Putamen (tissue), 1 donor: ENCODE measurements around the gene CSTPP1.
A peak's percentile ranks its signal among the peaks of the same experiment; 100 is the strongest.
"Not testable (repeated sequence)": the region's sequence is repeated elsewhere in the genome, so short reads cannot be mapped to it uniquely, and the experiment has no call there.

Experiments used
- DNase-seq: peaks from one replicate; pipeline ENCODE4 v3.0.0-alpha.2; 2016; ENCODE audit warnings: low spot score

Gene CSTPP1

DNA sequence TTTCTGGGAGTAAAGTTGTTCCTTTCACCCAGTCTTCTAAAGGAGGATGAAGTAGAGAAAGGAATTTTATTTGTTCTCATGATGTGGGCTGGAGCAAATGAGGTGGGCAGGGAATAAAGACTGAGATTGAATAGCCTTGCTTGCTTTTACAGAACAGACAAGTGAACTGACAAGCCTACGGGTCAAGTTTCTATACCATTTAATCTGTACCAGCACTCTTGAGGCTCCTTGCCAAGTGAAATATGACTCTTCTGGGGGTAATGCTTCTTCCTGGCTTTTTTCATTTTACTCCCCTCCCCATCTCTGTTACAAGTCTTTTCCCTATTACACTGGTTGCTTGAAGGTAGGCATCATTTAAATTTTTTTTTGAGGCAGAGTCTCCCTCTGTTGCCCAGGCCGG lies 54.8 kb downstream of the CSTPP1 start:
- no peak for DNase-seq

DNA sequence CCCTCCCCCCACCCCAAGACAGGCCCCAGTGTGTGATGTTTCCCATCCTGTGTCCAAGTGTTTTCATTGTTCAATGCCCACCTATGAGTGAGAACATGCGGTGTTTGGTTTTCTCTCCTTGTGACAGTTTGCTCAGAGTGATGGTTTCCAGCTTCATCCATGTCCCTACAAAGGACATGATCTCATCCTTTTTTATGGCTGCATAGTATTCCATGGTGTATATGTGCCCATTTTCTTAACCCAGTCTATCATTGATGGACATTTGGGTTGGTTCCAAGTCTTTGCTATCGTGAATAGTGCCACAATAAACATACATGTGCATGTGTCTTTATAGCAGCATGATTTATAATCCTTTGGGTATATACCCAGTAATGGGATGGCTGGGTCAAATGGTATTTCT lies 55.8 kb downstream of the CSTPP1 start:
- not testable (repeated sequence) for DNase-seq

DNA sequence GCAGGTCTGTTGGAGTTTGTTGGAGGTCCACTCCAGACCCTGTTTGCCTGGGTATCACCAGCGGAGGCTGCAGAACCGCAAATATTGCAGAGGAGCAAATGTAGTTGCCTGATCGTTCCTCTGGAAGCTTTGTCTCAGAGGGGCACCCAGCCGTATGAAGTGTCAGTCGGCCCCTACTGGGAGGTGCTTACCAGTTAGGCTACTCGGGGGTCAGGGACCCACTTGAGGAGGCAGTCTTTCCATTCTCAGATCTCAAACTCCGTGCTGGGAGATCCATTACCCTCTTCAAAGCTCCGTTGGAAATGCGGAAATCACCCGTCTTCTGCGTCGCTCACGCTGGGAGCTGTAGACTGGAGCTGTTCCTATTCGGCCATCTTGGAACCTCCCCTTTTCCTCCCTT lies 61.2 kb downstream of the CSTPP1 start:
- not testable (repeated sequence) for DNase-seq

DNA sequence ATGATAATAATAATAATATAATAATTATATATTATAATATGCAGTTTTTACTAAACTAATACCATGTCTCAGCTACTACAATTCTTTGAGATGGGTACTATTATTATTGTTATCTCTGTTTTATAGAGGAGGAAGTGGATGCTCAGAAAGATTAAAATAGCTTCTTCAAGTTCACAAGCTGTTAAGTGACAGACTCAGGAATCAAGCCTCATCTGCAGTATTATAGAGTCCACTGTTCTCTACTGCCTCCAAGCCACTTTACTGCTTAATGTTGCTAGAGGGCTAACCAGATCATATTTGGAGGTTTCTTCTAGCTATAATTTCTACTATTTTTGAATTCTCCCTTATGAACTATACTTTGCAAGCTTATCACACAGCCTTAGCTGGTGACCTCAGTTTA lies 62.7 kb downstream of the CSTPP1 start:
- DNase-seq = no peak

DNA sequence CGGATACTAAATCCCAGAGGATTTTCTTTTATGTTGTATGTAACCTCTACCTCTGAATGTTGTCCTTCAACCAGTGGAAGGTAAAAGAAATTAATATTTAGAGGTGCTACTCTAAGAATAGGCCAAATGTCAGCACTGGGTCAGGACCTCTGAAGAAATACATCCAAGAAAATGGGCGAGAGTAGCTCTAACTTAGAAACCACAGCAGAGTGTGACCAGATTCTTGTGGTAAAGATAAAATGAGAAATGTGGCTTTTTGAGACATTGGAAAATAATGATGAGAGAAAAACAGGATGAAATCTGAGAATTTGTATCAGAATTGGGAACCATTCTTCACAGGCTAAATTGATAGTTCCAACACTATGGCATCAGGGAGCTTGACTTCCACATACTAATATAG lies 63.5 kb downstream of the CSTPP1 start:
- DNase-seq = no peak

DNA sequence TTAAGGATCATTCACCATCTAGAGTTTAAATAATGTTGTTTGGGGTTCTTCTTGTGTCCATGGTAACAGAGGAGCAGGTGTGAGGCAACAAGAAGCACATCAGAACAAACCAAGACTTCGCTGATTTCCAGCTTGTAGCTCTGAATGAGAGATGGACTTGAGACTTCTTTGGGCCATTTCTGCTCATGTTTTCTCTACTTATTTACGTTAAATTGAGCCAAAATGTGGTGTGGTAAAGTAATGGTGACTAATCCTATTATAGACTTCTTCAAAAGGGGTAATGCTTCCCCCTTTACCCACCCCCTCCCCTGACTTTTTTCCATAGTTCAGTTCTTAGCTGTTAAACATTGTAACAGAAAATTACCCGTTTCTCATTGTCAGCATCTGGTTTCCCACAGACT lies 65.2 kb downstream of the CSTPP1 start:
- no peak for DNase-seq

DNA sequence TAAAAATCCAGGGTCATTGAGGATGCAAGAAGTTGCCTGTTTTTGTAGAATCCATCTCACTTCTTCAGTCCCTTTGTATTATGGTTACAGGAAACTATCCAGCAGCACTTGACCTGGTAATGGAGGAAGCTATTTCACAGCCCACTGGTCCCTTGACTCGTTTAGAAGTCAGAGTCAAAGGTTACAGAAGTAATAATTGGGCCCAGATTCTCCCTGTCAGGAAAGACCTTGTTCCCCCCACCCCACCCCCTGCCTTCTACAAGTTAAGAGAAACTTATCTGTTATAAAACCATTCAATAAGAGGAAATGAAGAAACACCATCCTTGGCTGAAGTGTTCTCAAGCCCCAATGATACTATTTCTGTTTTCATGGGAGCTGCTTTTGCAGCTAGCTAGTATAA lies 65.8 kb downstream of the CSTPP1 start:
- DNase-seq = no peak

DNA sequence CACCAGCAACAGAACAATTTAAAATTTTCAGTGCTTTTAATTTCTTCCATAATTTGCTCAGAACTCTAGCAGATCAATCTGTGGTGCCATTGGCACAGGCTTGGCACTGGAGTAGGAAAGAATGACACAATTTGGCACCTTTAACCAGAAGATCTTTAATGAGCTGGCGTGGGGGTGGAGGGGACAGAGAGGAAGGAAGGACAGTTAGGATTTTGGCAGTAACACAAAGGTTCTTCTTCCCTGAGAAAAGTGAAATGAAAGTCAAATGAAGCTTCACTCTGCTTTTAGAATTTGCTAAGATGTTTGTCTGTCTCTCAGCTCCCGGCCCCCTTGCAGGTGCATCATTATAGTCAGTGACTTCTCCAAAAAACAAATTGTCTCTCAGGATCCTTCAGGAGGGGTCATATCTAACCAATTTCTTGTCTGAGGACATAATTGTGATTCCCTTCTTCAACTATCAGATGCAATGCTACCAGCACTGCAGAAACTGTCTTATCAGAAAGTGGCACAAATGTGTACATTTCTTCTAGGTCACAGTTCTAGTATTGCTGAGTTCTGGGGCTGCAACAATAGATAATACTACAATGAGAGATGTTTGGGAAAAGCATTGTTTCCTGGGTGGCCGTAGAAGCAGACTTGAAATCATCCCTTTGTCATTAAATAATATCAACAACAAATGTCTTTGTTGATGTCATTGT lies 66.8 kb downstream of the CSTPP1 start:
- peak; percentile 15 for DNase-seq

DNA sequence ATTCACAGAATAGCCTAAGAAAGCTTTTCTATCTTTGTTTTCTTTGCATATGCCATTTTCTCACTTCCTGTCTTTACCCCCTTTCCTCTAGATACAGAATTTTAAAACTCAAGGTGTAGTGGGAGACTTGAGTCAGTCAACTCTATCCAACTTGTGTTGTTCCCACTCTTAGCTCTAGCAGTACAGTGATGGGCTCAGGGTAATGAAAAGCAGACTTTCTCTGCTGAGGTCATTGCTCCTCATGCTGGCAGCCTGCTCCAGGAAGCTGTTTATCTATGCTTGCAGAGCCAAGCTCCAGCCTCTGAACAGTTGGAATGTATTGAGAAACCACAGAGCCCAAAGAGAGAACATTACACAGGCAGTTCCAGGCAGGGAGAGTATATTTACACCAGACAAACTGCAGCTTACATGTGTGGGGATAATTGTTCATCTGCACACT lies 68.1 kb downstream of the CSTPP1 start:
- DNase-seq = peak; percentile 74

DNA sequence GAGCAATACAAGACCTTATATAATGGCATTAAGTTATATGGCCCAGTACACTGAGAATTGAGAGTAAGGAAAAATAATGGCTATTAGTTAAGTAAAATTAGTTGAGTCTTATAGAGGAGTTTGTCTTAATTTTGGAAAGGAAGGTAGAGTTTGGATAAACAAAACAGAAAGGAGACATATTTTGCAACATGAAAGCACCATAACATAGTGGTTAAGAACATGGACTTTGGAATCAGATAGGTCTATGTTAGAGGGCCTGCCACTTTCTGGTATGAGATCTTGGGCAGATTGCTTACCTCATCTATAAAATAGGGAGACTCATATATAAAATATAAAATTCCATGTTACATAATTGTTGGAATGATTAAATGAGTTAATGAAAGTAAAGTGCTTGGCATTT lies 68.9 kb downstream of the CSTPP1 start:
- no peak for DNase-seq

DNA sequence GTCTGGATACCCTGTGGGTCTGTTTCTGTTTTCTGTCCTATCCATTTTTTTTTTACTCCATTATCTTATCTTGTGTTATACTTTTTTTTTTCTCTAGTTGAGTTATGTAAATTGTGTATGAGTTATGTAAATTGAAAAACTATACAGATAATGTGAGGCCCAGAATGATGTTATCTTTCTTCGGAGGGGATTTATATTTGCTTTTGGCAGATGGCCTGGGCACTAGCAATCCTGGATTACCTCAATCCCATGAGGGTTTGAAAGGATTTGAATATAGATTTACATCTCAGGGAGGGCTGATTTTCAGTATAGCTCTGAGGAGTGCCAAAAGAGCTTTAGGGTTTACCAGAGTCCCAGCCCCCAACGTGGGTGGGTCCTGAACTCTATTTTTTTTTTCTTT lies 71.0 kb downstream of the CSTPP1 start:
- DNase-seq = no peak

DNA sequence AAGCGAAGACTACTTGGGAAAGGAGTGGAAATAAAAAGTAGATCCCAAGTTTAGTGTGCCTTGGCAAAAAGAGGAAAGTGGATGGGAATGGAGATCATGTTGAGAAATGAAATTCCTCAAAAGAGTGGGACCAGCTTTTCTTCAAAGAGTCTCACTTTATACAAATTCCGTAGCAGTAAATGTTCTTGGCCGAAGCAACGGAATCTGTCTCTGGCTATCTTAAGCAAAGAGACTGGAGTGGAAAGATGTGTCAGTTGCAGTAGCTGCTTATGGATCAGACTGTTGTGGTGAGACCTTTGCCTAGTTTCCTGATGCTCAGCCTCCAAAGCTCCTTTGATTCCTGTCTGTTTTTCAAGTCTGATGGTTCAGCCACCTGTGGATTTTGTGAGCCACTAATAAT lies 73.6 kb downstream of the CSTPP1 start:
- no peak for DNase-seq

DNA sequence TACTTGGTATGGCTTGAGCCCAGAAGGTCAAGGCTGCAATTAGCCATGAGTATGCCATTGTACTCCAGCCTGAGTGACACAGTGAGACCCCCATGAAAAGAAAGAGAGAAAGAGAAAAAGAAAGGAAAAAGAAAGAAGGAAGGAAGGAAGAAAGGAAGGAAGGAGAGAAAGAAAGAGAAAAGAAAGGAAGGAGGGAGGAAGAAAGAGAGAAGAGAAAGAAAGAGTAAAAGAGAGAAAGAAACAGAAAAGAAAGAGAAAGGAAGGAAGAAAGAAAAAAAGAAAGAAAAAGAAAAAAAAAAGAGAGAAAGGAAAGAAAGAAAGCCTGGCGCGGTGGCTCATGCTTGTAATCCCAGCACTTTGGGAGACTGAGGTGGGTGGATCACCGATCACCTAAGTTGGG lies 77.5 kb downstream of the CSTPP1 start:
- DNase-seq = no peak

DNA sequence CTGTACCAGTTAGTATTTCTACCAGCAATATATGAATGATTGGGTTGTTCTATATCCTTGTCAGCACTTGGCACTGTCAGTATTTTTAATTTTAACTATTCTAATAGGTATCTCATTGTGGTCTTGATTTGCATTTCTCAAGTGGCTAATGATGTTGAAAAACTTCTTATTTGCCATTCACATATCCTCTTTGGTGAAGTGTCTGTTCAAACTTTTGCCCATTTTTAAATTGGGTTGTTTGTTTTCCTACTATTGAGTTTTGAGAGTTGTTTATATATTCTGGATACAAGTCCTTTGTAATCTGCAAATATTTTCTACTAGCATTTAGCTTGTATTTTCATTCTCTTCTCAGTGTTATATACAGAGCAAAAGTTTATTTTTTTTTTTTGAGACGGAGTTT lies 82.1 kb downstream of the CSTPP1 start:
- DNase-seq = no peak

DNA sequence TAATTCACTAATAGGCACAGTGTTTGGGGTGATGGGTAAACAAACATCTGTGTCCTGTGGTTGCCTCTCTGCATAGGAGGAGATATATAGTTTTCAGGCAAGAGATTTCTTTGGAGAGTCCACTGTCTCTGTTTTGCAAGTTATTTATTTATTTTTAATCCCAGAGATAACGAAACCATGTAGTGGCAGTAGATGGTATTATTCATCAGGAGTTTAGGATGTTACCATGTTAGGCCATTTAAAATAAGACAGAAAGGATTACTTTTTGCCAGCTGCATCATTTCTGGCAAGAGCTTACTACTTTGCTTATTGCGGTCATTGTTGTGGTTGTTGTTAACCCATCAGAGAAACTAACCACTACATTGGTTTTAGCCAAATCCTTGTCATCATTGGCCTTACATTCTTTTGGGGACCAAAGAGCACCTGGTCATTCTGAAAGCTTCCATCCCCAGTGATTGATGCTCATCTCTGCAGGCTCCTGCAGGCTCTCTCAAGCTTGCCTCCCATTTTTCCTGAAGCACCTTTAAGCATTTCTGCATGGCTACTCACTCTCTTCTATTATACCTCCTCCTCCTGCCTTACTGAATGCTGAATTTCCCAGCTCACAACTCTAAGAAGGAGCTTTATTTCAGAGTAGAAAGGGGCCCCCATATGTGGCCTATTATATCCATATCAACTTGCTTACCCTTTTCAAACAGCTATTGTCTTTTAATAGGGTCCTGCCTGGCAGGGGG lies 84.4 kb downstream of the CSTPP1 start:
- DNase-seq = no peak

DNA sequence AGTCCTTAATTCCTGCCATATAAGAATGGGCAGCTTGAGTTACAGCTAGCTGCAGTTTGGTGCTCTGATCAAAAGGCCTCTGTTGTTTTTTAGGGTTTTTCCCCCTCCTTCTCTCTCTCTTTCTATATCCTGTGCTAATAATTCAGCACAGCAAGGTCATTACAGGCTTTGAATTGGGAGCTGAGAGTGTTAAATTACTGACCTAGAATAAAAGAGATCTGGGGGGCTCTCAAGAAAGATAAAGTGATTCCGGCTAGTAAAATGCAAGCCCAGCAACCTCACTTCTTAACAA lies 84.9 kb downstream of the CSTPP1 start:
- no peak for DNase-seq

DNA sequence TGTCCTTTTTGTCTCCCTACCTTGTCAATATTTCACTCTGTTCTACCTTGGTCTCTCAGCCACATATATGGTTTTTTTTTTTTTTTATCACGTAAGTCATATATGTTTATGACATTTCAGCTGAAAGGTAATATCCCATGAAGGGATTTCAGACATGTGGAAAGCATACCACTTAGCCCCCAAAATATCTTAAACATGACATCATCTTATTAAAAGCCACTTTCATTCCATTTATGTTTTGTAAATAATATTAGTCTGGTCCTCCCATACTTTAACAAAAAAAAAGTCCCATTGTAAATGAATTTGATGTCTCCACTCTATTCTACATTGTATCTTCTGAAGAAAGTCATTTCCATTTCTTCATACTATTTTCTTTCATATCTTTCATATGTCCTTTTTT lies 85.4 kb downstream of the CSTPP1 start:
- no peak for DNase-seq

DNA sequence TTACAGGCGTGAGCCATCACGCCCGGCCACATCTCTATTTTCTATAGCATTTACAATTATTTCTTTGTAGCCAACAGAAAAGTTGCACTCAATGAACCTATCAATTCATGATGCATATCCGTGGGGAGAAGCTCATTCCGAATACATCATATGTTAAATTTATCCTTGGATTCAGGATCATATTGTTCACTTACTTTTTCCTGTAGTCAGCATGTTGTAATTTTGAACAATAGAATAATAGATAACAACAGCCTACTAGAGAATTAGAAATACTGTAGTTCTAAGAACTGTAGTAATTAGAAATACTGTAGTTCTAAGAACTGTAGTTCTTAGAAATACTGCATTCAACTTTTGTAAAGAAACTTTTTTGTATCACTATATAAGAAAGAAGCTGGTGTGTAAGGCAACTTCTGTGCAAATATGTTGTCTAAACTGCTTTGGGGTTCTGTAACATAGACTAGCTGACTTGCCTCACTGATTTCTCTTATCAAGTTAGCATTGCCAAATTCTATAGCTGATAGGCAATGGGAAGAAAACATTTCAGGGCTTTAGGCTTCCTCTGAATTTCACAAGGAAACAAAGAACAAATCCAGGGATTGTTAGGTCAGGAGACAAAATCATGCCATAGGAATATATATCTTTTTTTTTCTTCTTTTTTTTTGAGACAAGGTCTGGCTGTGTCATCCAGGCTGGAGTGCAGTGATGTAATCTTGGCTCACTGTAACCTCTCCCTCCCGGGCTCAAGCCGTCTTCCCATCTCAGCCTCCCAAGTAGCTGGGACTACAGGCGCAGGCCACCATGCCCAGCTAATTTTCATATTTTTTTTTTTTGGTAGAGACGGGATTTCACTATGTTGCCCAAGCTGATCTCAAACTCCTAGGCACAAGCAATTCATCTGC lies 91.9 kb downstream of the CSTPP1 start:
- DNase-seq = no peak

DNA sequence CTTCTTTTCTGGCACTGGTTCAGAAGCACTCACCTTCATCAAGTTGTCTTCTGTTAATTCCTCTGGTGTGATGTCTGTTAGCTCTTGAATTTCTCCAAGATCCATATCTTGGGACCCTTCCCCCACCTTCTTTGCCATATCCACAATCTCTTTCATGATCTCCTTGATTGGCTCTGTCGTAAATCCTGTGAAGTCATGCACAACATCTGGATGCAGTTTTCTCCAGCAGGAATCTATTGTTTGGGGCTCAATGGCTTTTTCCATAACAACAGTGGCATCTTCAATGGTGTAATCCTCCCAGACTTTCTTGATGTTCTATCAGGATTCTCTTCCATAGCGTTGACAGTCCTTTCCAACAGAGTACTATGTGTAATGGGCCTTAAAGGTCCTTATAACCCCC lies 96.9 kb downstream of the CSTPP1 start:
- DNase-seq = no peak

DNA sequence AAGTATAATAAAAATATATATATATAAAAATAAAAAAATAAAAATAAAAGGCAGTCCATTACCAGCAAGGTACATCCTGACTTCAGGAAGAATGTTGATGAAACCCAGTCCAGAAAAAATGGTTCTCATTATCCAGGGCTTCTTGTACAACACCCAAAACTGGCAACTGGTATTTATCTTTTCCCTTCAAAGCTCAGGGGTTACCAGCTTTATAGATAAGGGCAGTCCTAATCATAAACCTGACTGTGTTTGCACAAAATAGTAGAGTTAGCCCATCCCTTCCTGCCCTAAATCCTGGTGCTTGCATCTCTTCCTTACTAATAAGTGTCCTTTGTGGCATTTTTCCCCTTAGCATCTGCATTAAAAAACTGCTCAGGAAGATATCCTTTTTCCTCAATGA lies 97.5 kb downstream of the CSTPP1 start:
- no peak for DNase-seq

DNA sequence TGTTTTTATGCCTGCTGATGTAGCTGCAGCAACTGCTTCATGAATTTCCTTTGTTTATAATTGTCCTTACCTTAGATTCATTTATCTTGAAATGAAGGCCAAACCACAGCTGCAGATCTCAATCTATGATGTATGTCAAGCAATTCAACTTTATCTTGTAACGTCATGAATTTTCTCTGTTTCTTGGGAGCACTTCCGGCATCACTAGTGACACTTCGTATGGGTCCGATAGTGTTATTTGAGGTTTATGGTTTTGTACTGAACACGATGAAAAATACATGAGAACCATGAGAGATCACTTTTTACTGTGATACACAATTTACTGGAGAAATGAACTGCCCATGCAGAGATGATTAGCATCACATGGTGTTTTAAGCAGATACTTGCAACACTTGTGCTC lies 98.5 kb downstream of the CSTPP1 start:
- no peak for DNase-seq

DNA sequence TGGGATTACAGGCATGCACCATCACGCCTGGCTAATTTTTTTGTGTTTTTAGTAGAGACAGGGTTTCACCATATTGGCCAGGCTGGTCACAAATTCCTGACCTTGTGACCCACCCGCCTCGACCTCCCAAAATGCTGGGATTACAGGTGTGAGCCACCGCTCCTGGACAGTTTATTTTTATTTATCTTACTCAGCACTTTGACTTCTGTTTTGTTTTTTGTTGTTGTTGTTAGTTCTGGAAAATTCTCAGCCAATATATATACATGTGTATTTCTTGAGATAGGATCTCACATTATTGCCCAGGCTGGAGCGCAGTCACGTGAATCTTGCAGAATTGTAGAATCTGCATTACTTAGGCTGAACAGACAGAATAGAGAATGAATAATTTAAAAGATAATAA lies 107.6 kb downstream of the CSTPP1 start:
- no peak for DNase-seq

DNA sequence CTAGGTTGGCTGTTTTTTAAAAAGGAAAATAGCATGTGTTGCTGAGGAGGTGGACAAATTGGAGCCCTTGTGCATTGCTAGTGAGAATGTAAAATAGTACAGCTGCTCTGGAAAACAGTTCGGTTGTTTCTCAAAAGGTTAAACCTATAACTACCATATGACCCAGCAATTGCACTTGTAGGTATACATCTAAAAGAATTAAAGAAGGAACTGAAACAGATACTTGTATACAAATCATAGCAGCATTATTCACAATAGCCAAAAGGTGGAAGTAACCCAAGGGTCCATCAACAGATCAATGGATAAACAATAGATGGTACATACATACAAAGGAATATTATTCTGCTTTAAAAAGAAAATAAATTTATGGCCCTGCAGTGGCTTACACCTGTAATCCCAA lies 111.4 kb downstream of the CSTPP1 start:
- DNase-seq = no peak
